IgD-negative memory B cell (primary cell): ENCODE measurements around the gene CDKN1B. TPM values are rescaled to one million over a fixed set of nuclear protein-coding genes. Genes with fewer than 3 reads are reported as not detected.

ENCODE experiments used
- H3K27ac Mint-ChIP-seq, 3 donors: one replicate each; pipeline ENCODE4 v1.8.0; 2020 to 2022; ENCODE audit warnings: mild to moderate bottlenecking in 3 of 3, mixed read lengths in 3 of 3, moderate library complexity in 1 of 3
- H3K27me3 Mint-ChIP-seq: one replicate; pipeline ENCODE4 v1.8.0; 2021; ENCODE audit warnings: mixed read lengths
- H3K36me3 Mint-ChIP-seq: one replicate; pipeline ENCODE4 v1.8.0; 2020; ENCODE audit warnings: mild to moderate bottlenecking, mixed read lengths
- H3K4me1 Mint-ChIP-seq, 3 donors: one replicate each; pipeline ENCODE4 v1.8.0; 2020 to 2022; ENCODE audit warnings: mixed read lengths in 3 of 3, mild to moderate bottlenecking in 1 of 3
- H3K4me3 Mint-ChIP-seq, 4 donors: one replicate each; pipeline ENCODE4 v1.8.0; 2020 to 2022; ENCODE audit warnings: mild to moderate bottlenecking in 4 of 4, mixed read lengths in 4 of 4, moderate library complexity in 3 of 4
- H3K9me3 Mint-ChIP-seq, 3 donors: one replicate each; pipeline ENCODE4 v1.8.0; 2020 to 2021; ENCODE audit warnings: mixed read lengths in 3 of 3, mild to moderate bottlenecking in 1 of 3
- polyA plus RNA-seq: library from polyadenylated mRNA; unstranded; fragments of 300-500 nt; fragmentation: Illumina TruSeq; gene quantifications from one replicate; pipeline ENCODE4 v1.2.3, GENCODE V29; 2021

Gene CDKN1B
- 12.5 TPM for polyA plus RNA-seq

- Mint-ChIP-seq H3K9me3 (no peaks in the 10 kb centered on the region), H3K4me3 (peak within 1 kb of the TSS; percentile 92 to 99 (median 98)), H3K4me1 (peaks cover 39 to 46% (median 44%) of the 10 kb centered on the region in 3 donors), H3K36me3 (peaks cover 18% of the 10 kb centered on the region), H3K27ac (peak within 1 kb of the TSS; percentile 95 to 98 (median 96)), H3K27me3 (no peaks in the 10 kb centered on the region)
Observed at GRCh38 chr12:12716793-12717585, at the start of gene CDKN1B. Gene CDKN1B, plus strand, starts transcription at chr12:12717368. Its CDS starts 472 bp downstream, at chr12:12717840.

- Mint-ChIP-seq H3K9me3 (no peaks in the 10 kb centered on the region), H3K4me1 (peaks cover 0 to 1% (median 0%) of the 10 kb centered on the region in 3 donors), H3K36me3 (no peaks in the 10 kb centered on the region), H3K27me3 (peaks cover 2% of the 10 kb centered on the region), H3K27ac (no peak overlapping the region), H3K4me3 (no peak overlapping the region)
Observed at GRCh38 chr12:12668005-12668404, 49.2 kb upstream of the CDKN1B start.

GRCh38 chr12:12669020-12669419, 48.1 kb upstream of the CDKN1B start:
- H3K27ac Mint-ChIP-seq, result no peak overlapping the region
- H3K27me3 Mint-ChIP-seq, result peaks cover 2% of the 10 kb centered on the region
- peaks cover 0 to 1% (median 0%) of the 10 kb centered on the region in 3 donors for H3K4me1 Mint-ChIP-seq
- no peak overlapping the region for H3K4me3 Mint-ChIP-seq
- H3K36me3 Mint-ChIP-seq, result no peaks in the 10 kb centered on the region
- H3K9me3 Mint-ChIP-seq, result peaks cover 0 to 3% (median 0%) of the 10 kb centered on the region in 3 donors

- Mint-ChIP-seq H3K27ac (no peak overlapping the region), H3K4me3 (no peak overlapping the region), H3K36me3 (no peaks in the 10 kb centered on the region), H3K9me3 (peaks cover 0 to 3% (median 0%) of the 10 kb centered on the region in 3 donors), H3K27me3 (peaks cover 2% of the 10 kb centered on the region), H3K4me1 (peaks cover 0 to 4% (median 1%) of the 10 kb centered on the region in 3 donors)
Observed at GRCh38 chr12:12671850-12672660, 45.1 kb upstream of the CDKN1B start.

GRCh38 chr12:12673296-12673695, 43.9 kb upstream of the CDKN1B start:
- H3K4me1 Mint-ChIP-seq, result peaks cover 0 to 4% (median 1%) of the 10 kb centered on the region in 3 donors
- peaks cover 0 to 3% (median 0%) of the 10 kb centered on the region in 3 donors for H3K9me3 Mint-ChIP-seq
- H3K4me3 Mint-ChIP-seq, result no peak overlapping the region
- no peaks in the 10 kb centered on the region for H3K36me3 Mint-ChIP-seq
- H3K27me3 Mint-ChIP-seq, result peaks cover 2% of the 10 kb centered on the region
- peak overlapping the region in 1 of 3 donors; percentile 64 for H3K27ac Mint-ChIP-seq

GRCh38 chr12:12676605-12677004, 40.6 kb upstream of the CDKN1B start:
- Mint-ChIP-seq H3K27me3 (no peaks in the 10 kb centered on the region), H3K36me3 (no peaks in the 10 kb centered on the region), H3K4me3 (no peak overlapping the region), H3K9me3 (peaks cover 0 to 3% (median 0%) of the 10 kb centered on the region in 3 donors), H3K4me1 (peaks cover 0 to 3% (median 1%) of the 10 kb centered on the region in 3 donors), H3K27ac (no peak overlapping the region)

- Mint-ChIP-seq H3K9me3 (no peaks in the 10 kb centered on the region), H3K4me3 (no peak overlapping the region), H3K36me3 (no peaks in the 10 kb centered on the region), H3K27me3 (peaks cover 2% of the 10 kb centered on the region), H3K27ac (no peak overlapping the region), H3K4me1 (peaks cover 0 to 3% (median 3%) of the 10 kb centered on the region in 3 donors)
Observed at GRCh38 chr12:12681061-12681765, 36.0 kb upstream of the CDKN1B start.

- Mint-ChIP-seq H3K27me3 (peaks cover 2% of the 10 kb centered on the region), H3K27ac (no peak overlapping the region), H3K4me3 (no peak overlapping the region), H3K4me1 (peaks cover 0 to 1% (median 0%) of the 10 kb centered on the region in 3 donors), H3K9me3 (no peaks in the 10 kb centered on the region), H3K36me3 (no peaks in the 10 kb centered on the region)
Observed at GRCh38 chr12:12682284-12682683, 34.9 kb upstream of the CDKN1B start.

- H3K9me3 Mint-ChIP-seq, result no peaks in the 10 kb centered on the region
- H3K27me3 Mint-ChIP-seq, result peaks cover 2% of the 10 kb centered on the region
- no peaks in the 10 kb centered on the region for H3K36me3 Mint-ChIP-seq
- H3K27ac Mint-ChIP-seq, result no peak overlapping the region
- H3K4me1 Mint-ChIP-seq, result peaks cover 0 to 1% (median 0%) of the 10 kb centered on the region in 3 donors
- no peak overlapping the region for H3K4me3 Mint-ChIP-seq
Observed at GRCh38 chr12:12683136-12683697, 34.0 kb upstream of the CDKN1B start.

- Mint-ChIP-seq H3K9me3 (no peaks in the 10 kb centered on the region), H3K27ac (no peak overlapping the region), H3K4me3 (no peak overlapping the region), H3K4me1 (peaks cover 0 to 1% (median 0%) of the 10 kb centered on the region in 3 donors), H3K27me3 (peaks cover 2% of the 10 kb centered on the region), H3K36me3 (no peaks in the 10 kb centered on the region)
Observed at GRCh38 chr12:12683725-12684124, 33.4 kb upstream of the CDKN1B start.

- no peaks in the 10 kb centered on the region for H3K36me3 Mint-ChIP-seq
- H3K27me3 Mint-ChIP-seq, result peaks cover 2% of the 10 kb centered on the region
- no peak overlapping the region for H3K27ac Mint-ChIP-seq
- no peak overlapping the region for H3K4me3 Mint-ChIP-seq
- H3K9me3 Mint-ChIP-seq, result no peaks in the 10 kb centered on the region
- H3K4me1 Mint-ChIP-seq, result peaks cover 0 to 1% (median 0%) of the 10 kb centered on the region in 3 donors
Observed at GRCh38 chr12:12684375-12685106, 32.6 kb upstream of the CDKN1B start.

GRCh38 chr12:12685305-12685704, 31.9 kb upstream of the CDKN1B start:
- Mint-ChIP-seq H3K36me3 (no peaks in the 10 kb centered on the region), H3K9me3 (no peaks in the 10 kb centered on the region), H3K27ac (no peak overlapping the region), H3K4me1 (peaks cover 0 to 1% (median 0%) of the 10 kb centered on the region in 3 donors), H3K4me3 (no peak overlapping the region), H3K27me3 (peaks cover 2% of the 10 kb centered on the region)

GRCh38 chr12:12686472-12686871, 30.7 kb upstream of the CDKN1B start:
- H3K4me1 Mint-ChIP-seq, result peaks cover 2 to 4% (median 4%) of the 10 kb centered on the region in 3 donors
- peaks cover 2% of the 10 kb centered on the region for H3K27me3 Mint-ChIP-seq
- H3K4me3 Mint-ChIP-seq, result no peak overlapping the region

GRCh38 chr12:12686925-12687324, 30.2 kb upstream of the CDKN1B start:
- no peaks in the 10 kb centered on the region for H3K9me3 Mint-ChIP-seq
- peaks cover 2% of the 10 kb centered on the region for H3K27me3 Mint-ChIP-seq
- no peak overlapping the region for H3K4me3 Mint-ChIP-seq
- peaks cover 7 to 9% (median 9%) of the 10 kb centered on the region in 3 donors for H3K4me1 Mint-ChIP-seq
- no peaks in the 10 kb centered on the region for H3K36me3 Mint-ChIP-seq
- H3K27ac Mint-ChIP-seq, result no peak overlapping the region

More at GRCh38 chr12:12686472-12686871, 30.7 kb upstream of the CDKN1B start:
- no peak overlapping the region for H3K27ac Mint-ChIP-seq
- H3K9me3 Mint-ChIP-seq, result no peaks in the 10 kb centered on the region
- H3K36me3 Mint-ChIP-seq, result no peaks in the 10 kb centered on the region
